T47D (cell line): Measurements from ENCODE around the gene SLC29A4.
"Not testable (repeated sequence)": the region's sequence is repeated elsewhere in the genome, so short reads cannot be mapped to it uniquely, and the experiment has no call there.

Experiments used
- DNase-seq, 2 experiments: peaks; one replicate each; pipeline versions ENCODE4 v3.0.0 to v3.0.0-alpha.2; 2011 to 2012; ENCODE audit warnings: low read depth in 1 of 2, low spot score in 1 of 2
- JUND ChIP-seq: IDR thresholded peaks from 2 replicates; pipeline ENCODE4 v1.6.1; 2012; ENCODE audit warnings: low read depth
- in situ Hi-C: cut with HindIII; loops from 2 replicates; pipeline ENCODE4 v1.10.0; 2016; ENCODE audit warnings: low sequenced_read_pairs, low pct_unique_long_range_greater_than_20kb

The SLC29A4 gene

GRCh38 chr7:5310822-5311405 is 28.2 kb downstream of the SLC29A4 start:
- in situ Hi-C loops: no loop called here
- no peak for DNase-seq
- TF ChIP-seq JUND: no peak

- DNase-seq, in situ Hi-C loops: not testable (repeated sequence)
Measured at GRCh38 chr7:5312276-5313070, 29.7 kb downstream of the SLC29A4 start.

GRCh38 chr7:5313076-5313885 is 30.5 kb downstream of the SLC29A4 start:
- in situ Hi-C loops, DNase-seq: not testable (repeated sequence)

- in situ Hi-C loops: no loop called here
- TF ChIP-seq JUND: no peak
Measured at GRCh38 chr7:5314864-5315263, 32.1 kb downstream of the SLC29A4 start.

GRCh38 chr7:5315761-5316160 is 33.0 kb downstream of the SLC29A4 start:
- TF ChIP-seq JUND: no peak
- DNase-seq: no peak
- in situ Hi-C loops: no loop called here

More at GRCh38 chr7:5314864-5315263, 32.1 kb downstream of the SLC29A4 start:
- DNase-seq: no peak

- DNase-seq, in situ Hi-C loops: not testable (repeated sequence)
Measured at GRCh38 chr7:5318613-5319012, 35.9 kb downstream of the SLC29A4 start.

GRCh38 chr7:5320391-5320790 is 37.6 kb downstream of the SLC29A4 start:
- DNase-seq: no peak
- in situ Hi-C loops: no loop called here
- no peak for TF ChIP-seq JUND

- in situ Hi-C loops: no loop called here
- no peak for TF ChIP-seq JUND
- no peak for DNase-seq
Measured at GRCh38 chr7:5320802-5321396, 38.2 kb downstream of the SLC29A4 start.

- in situ Hi-C loops: no loop called here
- TF ChIP-seq JUND: no peak
- no peak for DNase-seq
Measured at GRCh38 chr7:5322621-5323410, 40.1 kb downstream of the SLC29A4 start.

- in situ Hi-C loops, DNase-seq: not testable (repeated sequence)
Measured at GRCh38 chr7:5323800-5324781, 41.3 kb downstream of the SLC29A4 start.

GRCh38 chr7:5324961-5325360 is 42.2 kb downstream of the SLC29A4 start:
- no peak for TF ChIP-seq JUND
- DNase-seq: no peak
- in situ Hi-C loops: no loop called here
